ENCODE measurements around the gene SENP5. TPM values are rescaled to one million over a fixed set of nuclear protein-coding genes. Genes with fewer than 3 reads are reported as not detected.

Gene SENP5
- total RNA-seq, 4 donors from 2014 or later: 14.5 to 37.8 (median 21.3) TPM

DNA sequence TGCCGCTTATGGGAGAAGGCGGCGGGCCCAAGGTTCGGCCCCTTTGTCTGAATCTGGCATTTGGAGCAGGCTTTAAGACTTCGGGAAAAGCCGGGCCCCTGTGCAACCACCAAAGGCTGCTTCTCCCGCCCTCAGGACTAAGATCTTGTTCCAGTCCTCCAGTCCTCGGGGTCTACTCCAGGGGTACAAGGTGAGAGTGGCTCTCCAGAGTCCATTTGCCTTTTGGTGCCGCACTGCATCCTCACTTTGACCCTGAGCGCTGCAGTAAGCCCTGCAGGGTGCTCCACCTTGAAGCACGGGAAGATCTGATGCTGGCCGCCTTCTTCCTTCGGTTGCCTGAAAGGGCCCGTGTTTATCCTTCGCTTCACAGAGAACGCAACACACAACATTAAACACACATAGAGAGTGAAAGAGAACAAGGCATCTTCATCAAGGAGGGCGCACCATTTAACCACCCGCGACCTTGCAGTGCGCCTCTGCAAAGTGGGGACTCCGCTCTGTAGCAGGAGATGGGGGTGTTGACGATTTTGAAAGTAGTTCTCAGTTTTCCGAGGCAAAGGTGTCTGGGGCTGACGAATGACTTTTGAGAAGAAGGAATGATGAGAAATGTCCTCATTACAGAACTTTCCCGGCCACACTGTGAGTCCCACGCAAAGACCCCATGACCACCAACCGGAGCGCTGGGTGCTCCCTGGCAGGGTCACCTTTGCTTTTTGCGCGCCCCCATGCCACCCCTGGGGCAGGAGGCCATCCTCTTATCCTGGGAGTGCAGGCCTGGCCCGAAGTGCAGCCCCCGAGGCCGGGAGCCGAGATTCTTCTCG, 99.9 kb downstream of the SENP5 start:
- H3K4me3 ChIP-seq: peak overlapping the region; percentile 74 to 96 (median 86)
- intact Hi-C loops (cut with DNase I): loop anchor here (10.0 kb wide), 1 partner anchor 133 kb away; no protein-coding TSS in a partner anchor
- H3K9me3 ChIP-seq: no peaks in the 10 kb centered on the region
- H3K4me1 ChIP-seq: peaks cover 4 to 18% (median 10%) of the 10 kb centered on the region in 3 donors
- no peak for DNase-seq
- WGBS, 2 donors: 62 to 87% methylated on average over 12 to 18 of the region's 35 CpGs
- H3K27me3 ChIP-seq: no peaks in the 10 kb centered on the region
- H3K36me3 ChIP-seq: peaks cover 0 to 19% (median 0%) of the 10 kb centered on the region in 3 donors
- H3K27ac ChIP-seq: peak overlapping the region in 1 of 4 donors; percentile 80
- TF ChIP-seq POLR2A (IDR thresholded peaks at IDR 0.05): no peak
- TF ChIP-seq, protein P1, sequence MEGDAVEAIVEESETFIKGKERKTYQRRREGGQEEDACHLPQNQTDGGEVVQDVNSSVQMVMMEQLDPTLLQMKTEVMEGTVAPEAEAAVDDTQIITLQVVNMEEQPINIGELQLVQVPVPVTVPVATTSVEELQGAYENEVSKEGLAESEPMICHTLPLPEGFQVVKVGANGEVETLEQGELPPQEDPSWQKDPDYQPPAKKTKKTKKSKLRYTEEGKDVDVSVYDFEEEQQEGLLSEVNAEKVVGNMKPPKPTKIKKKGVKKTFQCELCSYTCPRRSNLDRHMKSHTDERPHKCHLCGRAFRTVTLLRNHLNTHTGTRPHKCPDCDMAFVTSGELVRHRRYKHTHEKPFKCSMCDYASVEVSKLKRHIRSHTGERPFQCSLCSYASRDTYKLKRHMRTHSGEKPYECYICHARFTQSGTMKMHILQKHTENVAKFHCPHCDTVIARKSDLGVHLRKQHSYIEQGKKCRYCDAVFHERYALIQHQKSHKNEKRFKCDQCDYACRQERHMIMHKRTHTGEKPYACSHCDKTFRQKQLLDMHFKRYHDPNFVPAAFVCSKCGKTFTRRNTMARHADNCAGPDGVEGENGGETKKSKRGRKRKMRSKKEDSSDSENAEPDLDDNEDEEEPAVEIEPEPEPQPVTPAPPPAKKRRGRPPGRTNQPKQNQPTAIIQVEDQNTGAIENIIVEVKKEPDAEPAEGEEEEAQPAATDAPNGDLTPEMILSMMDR (IDR thresholded peaks at IDR 0.05): no peak

DNA sequence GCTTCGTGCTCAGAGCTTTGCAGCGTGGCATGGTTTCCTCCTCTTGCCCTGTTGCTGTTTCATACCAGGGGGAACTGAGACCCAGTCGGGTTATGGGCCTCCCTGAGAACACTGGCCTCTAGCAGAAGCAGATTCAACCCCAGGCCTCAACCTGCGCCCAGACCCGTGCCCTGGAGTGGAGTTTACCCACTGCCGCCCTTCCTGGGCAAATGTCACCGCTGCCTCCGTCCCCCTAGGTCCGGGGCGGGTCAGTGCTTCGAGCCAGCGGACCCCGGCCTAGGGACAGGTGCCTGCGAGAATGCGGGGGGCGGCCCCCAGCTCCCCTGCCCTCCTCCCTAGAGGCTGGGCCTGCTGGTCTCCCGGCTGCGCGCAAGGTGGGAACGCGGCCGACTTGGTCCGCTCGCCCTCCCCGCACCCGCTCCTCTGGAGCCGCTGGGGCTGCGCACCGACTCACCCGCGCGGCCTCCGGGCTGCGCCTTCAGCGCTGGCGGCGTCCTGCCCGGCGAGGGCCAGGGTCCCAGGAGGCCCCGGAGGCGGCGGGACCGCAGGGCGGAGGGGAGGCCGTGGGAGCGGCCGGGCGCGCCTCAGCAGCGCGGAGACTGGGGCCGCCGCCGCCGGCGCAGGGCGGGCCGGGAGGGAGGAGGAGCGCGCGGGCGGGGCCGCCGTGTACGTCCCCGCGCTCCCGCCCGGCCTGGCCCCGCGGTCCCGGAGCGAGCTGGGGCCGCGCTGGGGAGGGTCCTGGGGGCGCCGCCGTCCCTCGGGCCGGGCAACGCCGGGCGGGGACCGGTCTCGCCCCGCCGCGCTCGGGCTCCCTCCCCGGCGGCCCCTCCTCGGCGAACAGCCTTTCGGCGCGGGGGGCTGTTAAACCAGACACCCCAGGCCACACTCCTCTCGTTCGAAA, 100.8 kb downstream of the SENP5 start, which contains the start of gene PIGZ:
TSS of gene PIGZ (minus strand) at position 601 of the 901 bp plus-strand sequence. CDS start 16,802 bp downstream, outside the sequence.
- DNase-seq: no peak
- intact Hi-C loops (cut with DNase I): loop anchor here (10.0 kb wide), 1 partner anchor 134 kb away; no protein-coding TSS in a partner anchor

DNA sequence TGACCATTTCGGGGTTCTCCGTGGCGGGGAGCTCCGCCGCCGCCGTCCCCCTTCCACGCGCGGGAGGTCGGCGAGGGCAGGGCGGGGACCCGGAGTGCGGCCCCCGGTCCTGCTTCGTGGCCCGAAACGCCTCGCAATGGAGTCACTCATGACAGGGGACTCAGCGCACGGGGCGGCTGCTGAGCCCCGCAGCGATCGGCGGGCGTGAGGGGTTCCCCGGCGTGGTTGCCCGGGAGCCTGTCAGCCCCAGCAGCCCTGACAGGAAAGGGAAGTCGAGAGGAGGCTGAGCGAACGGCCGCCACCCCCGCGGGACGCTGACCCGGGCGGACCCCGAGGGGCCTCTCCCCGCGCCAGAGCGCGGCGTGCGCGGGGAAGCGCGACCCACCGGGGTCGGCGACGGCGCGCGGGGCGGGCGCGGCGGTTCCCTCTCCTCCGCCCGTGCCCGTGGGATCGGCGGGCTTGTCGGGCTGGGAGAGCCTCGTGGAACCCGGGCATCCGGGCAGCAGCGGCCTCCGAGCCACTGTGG, 101.5 kb downstream of the SENP5 start:
- peaks cover 0 to 19% (median 0%) of the 10 kb centered on the region in 3 donors for H3K36me3 ChIP-seq
- no peaks in the 10 kb centered on the region for H3K27me3 ChIP-seq
- H3K27ac ChIP-seq: peak overlapping the region; percentile 80 to 89 (median 88)
- DNase-seq: no peak
- H3K9me3 ChIP-seq: no peaks in the 10 kb centered on the region
- intact Hi-C loops (cut with DNase I): loop anchor here (10.0 kb wide), 1 partner anchor 134 kb away; no protein-coding TSS in a partner anchor
- H3K4me3 ChIP-seq: peak overlapping the region; percentile 74 to 96 (median 86)
- no peak for TF ChIP-seq POLR2A (IDR thresholded peaks at IDR 0.05)
- TF ChIP-seq, protein P1 (IDR thresholded peaks at IDR 0.05): no peak
- H3K4me1 ChIP-seq: peaks cover 4 to 18% (median 10%) of the 10 kb centered on the region in 3 donors
- WGBS, 2 donors: 0% methylated on average over 12 of the region's 72 CpGs; no CpG with 5 or more reads in 1 of the 2 donors

More for the DNA sequence above, 100.8 kb downstream of the SENP5 start, which contains the start of gene PIGZ:
- H3K9me3 ChIP-seq: no peaks in the 10 kb centered on the region
- no peaks in the 10 kb centered on the region for H3K27me3 ChIP-seq
- peak within 1 kb of the TSS; percentile 80 to 89 (median 88) for H3K27ac ChIP-seq
- TF ChIP-seq, protein P1 (IDR thresholded peaks at IDR 0.05): no peak
- TF ChIP-seq POLR2A (IDR thresholded peaks at IDR 0.05): no peak
- peaks cover 0 to 19% (median 0%) of the 10 kb centered on the region in 3 donors for H3K36me3 ChIP-seq
- H3K4me3 ChIP-seq: peak within 1 kb of the TSS; percentile 74 to 96 (median 86)
- 0 to 6% methylated on average over 3 to 14 of the region's 98 CpGs for WGBS, 2 donors
- H3K4me1 ChIP-seq: peaks cover 4 to 18% (median 10%) of the 10 kb centered on the region in 3 donors

DNA sequence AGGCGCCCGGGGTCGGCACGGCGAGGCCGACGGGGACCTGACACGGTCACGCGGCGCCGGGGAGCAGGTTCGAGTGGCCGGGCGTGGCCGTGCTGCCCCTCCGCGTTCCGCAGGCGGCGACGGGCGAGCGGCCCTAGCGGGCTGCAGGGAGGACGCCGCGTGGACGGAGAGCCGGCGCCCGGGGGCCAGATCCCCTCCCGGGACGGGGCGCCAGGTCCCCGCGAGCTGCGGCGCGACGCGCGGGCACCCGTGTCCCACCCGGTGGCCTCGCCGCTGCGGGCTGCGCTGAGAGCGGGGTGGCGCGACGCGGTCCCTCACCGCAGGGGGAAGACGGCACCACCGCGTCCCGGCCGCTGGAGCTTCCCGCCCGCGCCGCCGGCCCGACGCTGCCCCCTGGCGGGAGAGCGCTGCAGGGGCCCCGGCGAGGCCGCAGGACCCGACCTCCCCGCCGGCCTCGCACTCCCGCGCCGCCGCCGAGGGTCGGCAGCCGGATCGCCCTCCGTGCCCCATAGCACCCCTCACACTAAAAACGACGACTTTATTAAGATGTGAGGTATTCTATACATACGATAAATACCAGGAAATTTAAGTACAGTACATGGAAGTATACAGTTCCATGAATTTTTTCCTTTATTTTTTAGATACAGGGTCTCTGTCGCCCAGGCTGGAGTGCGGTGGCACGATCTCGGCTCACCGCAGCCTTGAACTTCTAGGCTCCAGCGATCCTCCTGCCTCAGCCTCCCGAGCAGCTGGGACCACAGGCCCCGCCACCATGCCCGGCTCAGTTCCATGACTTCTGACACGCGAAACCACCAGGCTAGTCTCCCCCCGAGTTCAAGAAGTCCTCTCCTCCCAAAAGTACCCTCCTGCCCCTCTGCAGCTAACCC, 102.2 kb downstream of the SENP5 start:
- H3K9me3 ChIP-seq: no peaks in the 10 kb centered on the region
- H3K4me1 ChIP-seq: peaks cover 4 to 18% (median 10%) of the 10 kb centered on the region in 3 donors
- TF ChIP-seq, protein P1 (IDR thresholded peaks at IDR 0.05): peak; percentile 49 to 96 (median 90)
- TF ChIP-seq POLR2A (IDR thresholded peaks at IDR 0.05): no peak
- no peak for DNase-seq
- peaks cover 0 to 19% (median 0%) of the 10 kb centered on the region in 3 donors for H3K36me3 ChIP-seq
- H3K27me3 ChIP-seq: no peaks in the 10 kb centered on the region
- H3K4me3 ChIP-seq: peak overlapping the region; percentile 74 to 96 (median 86)
- peak overlapping the region; percentile 80 to 89 (median 88) for H3K27ac ChIP-seq
- intact Hi-C loops (cut with DNase I): loop anchor here (10.0 kb wide), 1 partner anchor 135 kb away; no protein-coding TSS in a partner anchor
- 34 to 39% methylated on average over 17 to 27 of the region's 100 CpGs for WGBS, 2 donors
